Nephron progenitor cell (in vitro differentiated cells): ENCODE measurements around the gene SPDEF.

Source experiments
- DNase-seq: peaks from one replicate; pipeline ENCODE4 v3.0.0; 2021
- H3K27ac Mint-ChIP-seq: 2 replicates; pipeline ENCODE4 v1.8.0; 2021; ENCODE audit warnings: mild to moderate bottlenecking, moderate library complexity, mixed read lengths
- H3K27me3 Mint-ChIP-seq: 2 replicates; pipeline ENCODE4 v1.8.0; 2021; ENCODE audit warnings: mild to moderate bottlenecking, low read depth, mixed read lengths; ENCODE audit not compliant: poor library complexity
- H3K36me3 Mint-ChIP-seq: 2 replicates; pipeline ENCODE4 v1.8.0; 2021; ENCODE audit warnings: low read depth, mixed read lengths
- H3K4me1 Mint-ChIP-seq: 2 replicates; pipeline ENCODE4 v1.8.0; 2021; ENCODE audit warnings: mixed read lengths
- H3K4me3 Mint-ChIP-seq: 2 replicates; pipeline ENCODE4 v1.8.0; 2021; ENCODE audit warnings: mild to moderate bottlenecking, moderate library complexity, mixed read lengths
- H3K9me3 Mint-ChIP-seq: 2 replicates; pipeline ENCODE4 v1.8.0; 2021; ENCODE audit warnings: mild to moderate bottlenecking, moderate library complexity, mixed read lengths
- CTCF ChIP-seq: fragments of 200-600 bp; sonication (generic); IDR thresholded peaks from 2 replicates; pipeline ENCODE4 v1.5.0; 2021; ENCODE audit warnings: antibody characterized with exemption

Gene SPDEF

DNA sequence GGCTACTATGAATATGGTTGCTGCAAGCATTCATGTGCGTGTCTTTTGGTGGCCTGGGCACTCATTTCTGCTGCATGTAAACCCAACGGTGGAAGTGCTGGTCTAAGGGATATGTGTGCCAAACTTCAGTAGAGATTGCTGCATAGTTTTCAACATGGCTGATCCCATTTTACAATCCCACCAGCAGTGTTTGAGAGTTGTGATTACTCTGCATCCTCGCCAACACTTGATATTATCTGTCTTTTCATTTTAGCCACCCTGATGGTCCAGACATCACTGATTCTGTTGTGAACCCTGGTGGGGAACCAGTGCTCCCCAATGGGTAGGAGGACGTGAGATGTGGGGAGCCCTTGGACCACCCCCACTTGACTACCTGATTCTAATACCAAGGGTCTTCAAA, 62.8 kb downstream of the SPDEF start:
- H3K4me1 Mint-ChIP-seq: peaks cover 19% of the 10 kb centered on the region
- peaks cover 40% of the 10 kb centered on the region for H3K27me3 Mint-ChIP-seq
- no peaks in the 10 kb centered on the region for H3K36me3 Mint-ChIP-seq
- no peaks in the 10 kb centered on the region for H3K9me3 Mint-ChIP-seq
- no peak overlapping the region for H3K27ac Mint-ChIP-seq
- DNase-seq: no peak
- H3K4me3 Mint-ChIP-seq: no peak overlapping the region
- no peak for TF ChIP-seq CTCF

GRCh38 chr6:34491091-34491430, 65.1 kb downstream of the SPDEF start:
- H3K9me3 Mint-ChIP-seq: no peaks in the 10 kb centered on the region
- no peaks in the 10 kb centered on the region for H3K36me3 Mint-ChIP-seq
- H3K27ac Mint-ChIP-seq: peak overlapping the region; percentile 81
- peak overlapping the region; percentile 62 for H3K4me3 Mint-ChIP-seq
- peaks cover 20% of the 10 kb centered on the region for H3K4me1 Mint-ChIP-seq
- TF ChIP-seq CTCF: no peak
- DNase-seq: no peak
- H3K27me3 Mint-ChIP-seq: peaks cover 33% of the 10 kb centered on the region

DNA sequence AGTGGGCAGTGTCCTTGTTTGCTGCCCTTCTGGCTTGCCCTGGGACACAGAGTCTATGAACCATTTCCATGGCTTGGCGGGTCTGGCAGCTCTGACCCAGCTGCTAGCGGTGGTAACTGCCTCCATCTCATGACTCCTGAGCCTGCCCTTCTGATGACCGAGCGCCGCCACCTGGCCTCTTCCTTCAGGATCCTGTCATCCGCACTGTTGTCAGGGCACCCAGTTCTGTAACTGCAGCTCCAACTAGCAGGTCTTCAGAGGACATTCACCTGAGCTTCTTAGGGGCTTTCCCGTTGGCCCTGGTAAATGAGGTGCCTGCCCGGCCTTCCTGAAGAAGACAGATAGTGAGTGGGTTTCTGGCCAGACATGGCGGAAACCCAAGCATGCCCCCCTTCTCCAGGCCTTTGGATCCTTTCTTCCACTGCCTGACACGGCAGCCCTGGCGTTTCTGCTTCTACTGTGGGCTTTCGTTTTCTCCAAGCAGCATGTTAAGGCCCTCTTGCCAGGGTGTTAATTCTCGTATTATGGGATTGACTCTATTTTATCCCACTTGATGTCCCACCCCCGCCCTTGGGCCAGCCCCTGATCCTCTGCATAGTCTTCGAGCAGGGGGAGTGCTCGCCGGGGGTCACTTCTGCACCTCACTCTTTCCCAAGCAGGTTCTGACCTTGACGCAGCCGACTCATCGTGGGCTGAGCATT, 65.6 kb downstream of the SPDEF start:
- H3K36me3 Mint-ChIP-seq: no peaks in the 10 kb centered on the region
- no peak for DNase-seq
- no peak for TF ChIP-seq CTCF

GRCh38 chr6:34489207-34489805, 66.8 kb downstream of the SPDEF start:
- Mint-ChIP-seq H3K4me1 (peaks cover 35% of the 10 kb centered on the region), H3K9me3 (no peaks in the 10 kb centered on the region), H3K27me3 (peaks cover 28% of the 10 kb centered on the region), H3K36me3 (no peaks in the 10 kb centered on the region), H3K27ac (no peak overlapping the region), H3K4me3 (no peak overlapping the region)
- TF ChIP-seq CTCF: no peak
- DNase-seq: no peak

More for the DNA sequence above, 65.6 kb downstream of the SPDEF start:
- Mint-ChIP-seq H3K4me3 (peak overlapping the region; percentile 62), H3K4me1 (peaks cover 25% of the 10 kb centered on the region), H3K27me3 (peaks cover 30% of the 10 kb centered on the region), H3K27ac (peak overlapping the region; percentile 81), H3K9me3 (no peaks in the 10 kb centered on the region)
